B cell (primary cell): ENCODE measurements around the gene RBM43. TPM values are rescaled to one million over a fixed set of nuclear protein-coding genes. Genes with fewer than 3 reads are reported as not detected.

ENCODE experiments used
- ATAC-seq: fragments of 200-7000 bp; cut with Tn5 transposase; one replicate; pipeline ENCODE4 v1.10.0; 2021; ENCODE audit warnings: low read depth, mild to moderate bottlenecking, moderate number of reproducible peaks, moderate library complexity
- CTCF ChIA-PET: fragments of 350-600 bp; sonication (Branson Sonifier 250); formaldehyde crosslinking; loops from one replicate; lab custom pipeline; 2021; ENCODE audit warnings: antibody characterized with exemption, inconsistent platforms; lab: Charles Lee
- POLR2A ChIA-PET: fragments of 350-600 bp; sonication (Branson Sonifier 250); formaldehyde crosslinking; loops from one replicate; lab custom pipeline; 2021; ENCODE audit warnings: antibody characterized with exemption; lab: Charles Lee
- DNase-seq: peaks from one replicate; pipeline ENCODE4 v3.0.0; 2013
- H2AFZ ChIP-seq: 2 replicates; pipeline ENCODE4 v1.6.1; 2012; ENCODE audit warnings: mild to moderate bottlenecking, low read depth, low read length; ENCODE audit not compliant: insufficient read depth, poor library complexity, severe bottlenecking
- H3K27ac ChIP-seq, 2 donors: 1 replicate in 1 of 2; 2 replicates in 1 of 2; pipeline ENCODE4 v1.5.1; 2012 to 2013; ENCODE audit warnings: low read length in 2 of 2, mild to moderate bottlenecking in 2 of 2, moderate library complexity in 1 of 2
- H3K27me3 ChIP-seq, 4 experiments: fragments of 200-600 bp in 1 of 4; sonication (generic) in 1 of 4; replicated peaks in 1 of 4; 1 replicate in 2 of 4; 2 replicates in 2 of 4; pipeline versions ENCODE4 v1.6.1 to v1.7.0; 2013 to 2016; ENCODE audit warnings: low read length in 3 of 4, mild to moderate bottlenecking in 2 of 4, mixed read lengths in 1 of 4, moderate library complexity in 1 of 4; ENCODE audit not compliant: insufficient read depth in 4 of 4, control insufficient read depth in 3 of 4; ENCODE audit errors: control extremely low read depth in 1 of 4
- H3K36me3 ChIP-seq, 2 experiments: replicated peaks in 1 of 2; 1 replicate in 1 of 2; 2 replicates in 1 of 2; pipeline versions ENCODE4 v1.6.1 to v1.7.1; 2013; ENCODE audit warnings: low read length in 1 of 2; ENCODE audit not compliant: insufficient read depth in 2 of 2, control insufficient read depth in 1 of 2; ENCODE audit errors: control extremely low read depth in 1 of 2, extremely low read depth in 1 of 2
- H3K4me1 ChIP-seq, 2 donors: fragments of 200-600 bp in 1 of 2; sonication (generic) in 1 of 2; 1 replicate in 1 of 2; 2 replicates in 1 of 2; pipeline versions ENCODE4 v1.5.1 to v1.6.1; 2013 to 2017; ENCODE audit warnings: low read length in 2 of 2; ENCODE audit not compliant: control insufficient read depth in 2 of 2, insufficient read depth in 2 of 2
- H3K4me2 ChIP-seq: replicated peaks from 2 replicates; pipeline ENCODE3; 2012; ENCODE audit warnings: mild to moderate bottlenecking, low read depth, low read length; ENCODE audit not compliant: poor library complexity, severe bottlenecking
- H3K4me3 ChIP-seq, 5 experiments: fragments of 200-600 bp in 1 of 5; sonication (generic) in 1 of 5; 1 replicate in 3 of 5; 2 replicates in 2 of 5; pipeline versions ENCODE4 v1.5.1 to v1.7.0; 2011 to 2016; ENCODE audit warnings: low read length in 4 of 5, mild to moderate bottlenecking in 4 of 5, low read depth in 2 of 5, control low read depth in 1 of 5, moderate library complexity in 1 of 5; ENCODE audit not compliant: insufficient read depth in 1 of 5; ENCODE audit errors: control extremely low read depth in 1 of 5, extremely low read depth in 1 of 5
- H3K79me2 ChIP-seq: fragments of 200-600 bp; sonication (generic); one replicate; pipeline ENCODE4 v1.6.0; 2016; ENCODE audit warnings: low read length; ENCODE audit not compliant: control insufficient read depth, insufficient read depth
- H3K9ac ChIP-seq: fragments of 200-600 bp; sonication (generic); 2 replicates; pipeline ENCODE4 v1.6.1; 2017; ENCODE audit warnings: mild to moderate bottlenecking, low read length, moderate library complexity
- H3K9me3 ChIP-seq, 3 donors: one replicate each; pipeline versions ENCODE4 v1.6.1 to v1.7.1; 2013; ENCODE audit warnings: low read length in 2 of 3; ENCODE audit not compliant: control insufficient read depth in 2 of 3, insufficient read depth in 1 of 3; ENCODE audit errors: control extremely low read depth in 1 of 3
- H4K20me1 ChIP-seq: 2 replicates; pipeline ENCODE4 v1.6.0; 2012; ENCODE audit warnings: mild to moderate bottlenecking, low read length; ENCODE audit not compliant: insufficient read depth, control insufficient read depth, poor library complexity, severe bottlenecking
- H3K27ac Mint-ChIP-seq: one replicate; pipeline ENCODE4 v1.8.0; 2021; ENCODE audit warnings: mixed read lengths
- H3K27me3 Mint-ChIP-seq: one replicate; pipeline ENCODE4 v1.8.0; 2021; ENCODE audit warnings: mixed read lengths
- H3K4me1 Mint-ChIP-seq: one replicate; pipeline ENCODE4 v1.8.0; 2021; ENCODE audit warnings: mixed read lengths
- H3K4me3 Mint-ChIP-seq: one replicate; pipeline ENCODE4 v1.8.0; 2021; ENCODE audit warnings: mixed read lengths
- H3K9me3 Mint-ChIP-seq: one replicate; pipeline ENCODE4 v1.8.0; 2022; ENCODE audit warnings: mixed read lengths; ENCODE audit not compliant: insufficient read depth
- CTCF ChIP-seq: fragments of 200-600 bp; IDR thresholded peaks from one replicate; pipeline ENCODE4 v1.8.0; 2022; ENCODE audit warnings: antibody characterized with exemption, mild to moderate bottlenecking
- EZH2 ChIP-seq: IDR thresholded peaks from 2 replicates; pipeline ENCODE4 v1.6.1; 2012; ENCODE audit warnings: borderline replicate concordance, low read depth, mild to moderate bottlenecking, moderate library complexity, low read length; ENCODE audit not compliant: insufficient read depth, poor library complexity, severe bottlenecking
- WGBS: methylation state at CpG from one replicate; pipeline ENCODE4 v1.1.5; 2013; ENCODE audit warnings: missing lambda C conversion rate; ENCODE audit not compliant: insufficient coverage; 5-methylcytosine and 5-hydroxymethylcytosine counted together
- intact Hi-C: fragments of 100-400 bp; cut with micrococcal nuclease; formaldehyde crosslinking; loops from one replicate; pipeline ENCODE4 v1.10.0; 2022
- polyA plus RNA-seq: library from polyadenylated mRNA; depleted of rRNA; stranded (reverse); fragments of >200 nt; gene quantifications from 2 replicates; pipeline ENCODE4 v1.2.3, GENCODE V29; 2012
- total RNA-seq, 2 donors: library from RNA; stranded (reverse); fragments of 120-200 nt in 1 of 2; gene quantifications; 1 replicate in 1 of 2; 2 replicates in 1 of 2; pipeline versions ENCODE4 v1.2.3 to v1.2.4, GENCODE V29; 2013 to 2022

Gene RBM43
- total and polyA plus RNA-seq, 2 donors (not counting 1 experiment from before 2014, with no cell fraction given): 4.8 to 8.4 TPM

GRCh38 chr2:151260573-151261230, 961 bp downstream of the RBM43 start:
- Histone ChIP-seq H3K9ac (peak overlapping the region; percentile 75), H3K4me3 (peak overlapping the region; percentile 78 to 96 (median 85)), H3K4me2 (peak overlapping the region; percentile 86), H3K79me2 (peaks cover 24% of the 10 kb centered on the region), H2AFZ (peak overlapping the region; percentile 96), H3K9me3 (no peaks in the 10 kb centered on the region), H3K4me1 (peaks cover 11 to 12% of the 10 kb centered on the region in 2 donors), H4K20me1 (no peaks in the 10 kb centered on the region), H3K27me3 (no peaks in the 10 kb centered on the region), H3K36me3 (no peaks in the 10 kb centered on the region), H3K27ac (peak overlapping the region; percentile 88 to 91)
- DNase-seq: no peak
- intact Hi-C loops: loop anchor here (1.0 to 10.0 kb wide), 6 partner anchors 29 to 1673 kb away; partner anchors contain the start of genes MMADHC, NMI, PRPF40A and RIF1
- Mint-ChIP-seq H3K4me1 (peaks cover 22% of the 10 kb centered on the region), H3K4me3 (peak overlapping the region; percentile 94), H3K27me3 (no peaks in the 10 kb centered on the region), H3K9me3 (no peaks in the 10 kb centered on the region), H3K27ac (peak overlapping the region; percentile 87)
- ChIA-PET POLR2A (interaction anchor here (1.5 to 2.5 kb wide), 2 partner anchors 29 to 1674 kb away, joined by 6 to 17 read pairs; partner anchors contain the start of genes MMADHC and NMI), CTCF (interaction anchor here (1.1 to 3.4 kb wide), 4 partner anchors 21 to 177 kb away, joined by 3 to 11 read pairs (median 9); partner anchors contain the start of genes NMI and RIF1)
- TF ChIP-seq EZH2 (no peak), CTCF (no peak)
- WGBS: 17% methylated on average over 4 of the region's 11 CpGs
- ATAC-seq: no peak

- POLR2A ChIA-PET: no interaction called here
- Histone ChIP-seq H3K4me2 (no peak overlapping the region), H4K20me1 (no peaks in the 10 kb centered on the region), H3K27ac (no peak overlapping the region), H3K36me3 (no peaks in the 10 kb centered on the region), H3K27me3 (no peaks in the 10 kb centered on the region), H3K4me1 (peaks cover 11 to 12% of the 10 kb centered on the region in 2 donors), H3K4me3 (no peak overlapping the region), H3K79me2 (peaks cover 24% of the 10 kb centered on the region), H3K9ac (no peak overlapping the region), H3K9me3 (no peaks in the 10 kb centered on the region), H2AFZ (no peak overlapping the region)
- TF ChIP-seq CTCF: no peak
- no peak for TF ChIP-seq EZH2
- WGBS: 100% methylated on average over 3 of the region's 3 CpGs
- Mint-ChIP-seq H3K4me3 (no peak overlapping the region), H3K27me3 (no peaks in the 10 kb centered on the region), H3K4me1 (peaks cover 22% of the 10 kb centered on the region), H3K9me3 (no peaks in the 10 kb centered on the region), H3K27ac (no peak overlapping the region)
- CTCF ChIA-PET: interaction anchor here (2.8 kb wide), 1 partner anchor 19 kb away, joined by 9 read pairs; no protein-coding TSS in a partner anchor
- DNase-seq (no peak), ATAC-seq (no peak)
- intact Hi-C loops: no loop called here
Measured at GRCh38 chr2:151258121-151258520, 3.5 kb downstream of the RBM43 start.
